WTC11 (cell line): ENCODE results near the gene ITM2C. TPM values are rescaled to one million over a fixed set of nuclear protein-coding genes. Genes with fewer than 3 reads are reported as not detected.

Source experiments
- ATAC-seq: fragments of 200-7000 bp; cut with Tn5 transposase; 2 replicates; pipeline ENCODE4 v1.10.0; 2021; ENCODE audit warnings: mild to moderate bottlenecking, moderate library complexity
- Bru-seq: library from RNA; stranded (reverse); fragments of 400-500 nt; gene quantifications from one replicate; lab custom pipeline; 2021; lab: Mats Ljungman, UMichigan
- CTCF ChIA-PET: fragments of 300-600 bp; sonication (Branson Sonifier 250); formaldehyde crosslinking; loops from one replicate; lab custom pipeline; 2021; ENCODE audit warnings: antibody characterized with exemption; lab: Charles Lee
- POLR2A ChIA-PET: fragments of 350-600 bp; sonication (Branson Sonifier 250); formaldehyde crosslinking; loops from one replicate; lab custom pipeline; 2021; ENCODE audit warnings: antibody characterized with exemption; lab: Charles Lee
- DNase-seq: peaks from one replicate; pipeline ENCODE4 v3.0.0; 2021; ENCODE audit warnings: low spot score
- H3K27ac Mint-ChIP-seq: 2 replicates; pipeline ENCODE4 v1.8.0; 2021; ENCODE audit warnings: mixed read lengths
- H3K27me3 Mint-ChIP-seq: 2 replicates; pipeline ENCODE4 v1.8.0; 2021; ENCODE audit warnings: low read depth, mild to moderate bottlenecking, moderate library complexity, mixed read lengths
- H3K36me3 Mint-ChIP-seq: 2 replicates; pipeline ENCODE4 v1.8.0; 2021; ENCODE audit warnings: mixed read lengths
- H3K4me1 Mint-ChIP-seq: 2 replicates; pipeline ENCODE4 v1.8.0; 2022; ENCODE audit warnings: mixed read lengths
- H3K4me3 Mint-ChIP-seq: 2 replicates; pipeline ENCODE4 v1.8.0; 2021; ENCODE audit warnings: mild to moderate bottlenecking, moderate library complexity, mixed read lengths
- H3K9me3 Mint-ChIP-seq: 2 replicates; pipeline ENCODE4 v1.8.0; 2021; ENCODE audit warnings: mixed read lengths
- AR ChIP-seq: fragments of 250-450 bp; sonication (Bioruptor Pico); IDR thresholded peaks from 2 replicates; pipeline ENCODE4 v1.9.0; 2021; ENCODE audit warnings: mild to moderate bottlenecking
- CBFB ChIP-seq: sonication (generic); formaldehyde crosslinking; IDR thresholded peaks from 2 replicates; pipeline ENCODE4 v1.8.1; 2022; ENCODE audit warnings: mild to moderate bottlenecking, low read depth, missing genetic modification reagents
- ERG ChIP-seq: fragments of 250-450 bp; sonication (Bioruptor Pico); IDR thresholded peaks from 2 replicates; pipeline ENCODE4 v1.8.0; 2021; ENCODE audit warnings: mild to moderate bottlenecking
- ETV6 ChIP-seq: sonication (generic); formaldehyde crosslinking; IDR thresholded peaks from 2 replicates; pipeline ENCODE4 v1.8.1; 2022; ENCODE audit warnings: mild to moderate bottlenecking, missing genetic modification reagents
- FOXP4 ChIP-seq: sonication (generic); formaldehyde crosslinking; IDR thresholded peaks from 2 replicates; pipeline ENCODE4 v1.8.0; 2022; ENCODE audit warnings: mild to moderate bottlenecking, missing genetic modification reagents
- JAZF1 ChIP-seq: fragments of 250-450 bp; sonication (Bioruptor Pico); IDR thresholded peaks from 2 replicates; pipeline ENCODE4 v1.9.0; 2021; ENCODE audit warnings: moderate library complexity, mild to moderate bottlenecking, inconsistent platforms
- MXD4 ChIP-seq: fragments of 250-450 bp; sonication (Bioruptor Pico); IDR thresholded peaks from 2 replicates; pipeline ENCODE4 v1.8.0; 2021; ENCODE audit warnings: mild to moderate bottlenecking, moderate library complexity, borderline replicate concordance
- NR2C2 ChIP-seq: sonication (generic); formaldehyde crosslinking; IDR thresholded peaks from 2 replicates; pipeline ENCODE4 v1.8.0; 2022; ENCODE audit warnings: mild to moderate bottlenecking, missing genetic modification reagents
- SP1 ChIP-seq: sonication (generic); formaldehyde crosslinking; conservative IDR thresholded peaks from 2 replicates; pipeline ENCODE4 v1.8.1; 2022; ENCODE audit warnings: missing genetic modification reagents
- TEAD4 ChIP-seq: sonication (generic); formaldehyde crosslinking; IDR thresholded peaks from 2 replicates; pipeline ENCODE4 v1.8.0; 2022; ENCODE audit warnings: mild to moderate bottlenecking, missing genetic modification reagents
- USF2 ChIP-seq: sonication (generic); formaldehyde crosslinking; IDR thresholded peaks from 2 replicates; pipeline ENCODE4 v1.8.1; 2023; ENCODE audit warnings: mild to moderate bottlenecking, missing genetic modification reagents, moderate library complexity
- ZBTB21 ChIP-seq: sonication (generic); formaldehyde crosslinking; IDR thresholded peaks from 2 replicates; pipeline ENCODE4 v1.8.1; 2023; ENCODE audit warnings: mild to moderate bottlenecking, missing genetic modification reagents, borderline replicate concordance
- ZNF281 ChIP-seq: sonication (generic); formaldehyde crosslinking; IDR thresholded peaks from 2 replicates; pipeline ENCODE4 v1.8.0; 2023; ENCODE audit warnings: mild to moderate bottlenecking, missing genetic modification reagents
- ZNF396 ChIP-seq: fragments of 250-450 bp; sonication (Bioruptor Pico); IDR thresholded peaks from 2 replicates; pipeline ENCODE4 v1.8.0; 2021; ENCODE audit warnings: mild to moderate bottlenecking, moderate library complexity, borderline replicate concordance
- ZNF512 ChIP-seq: sonication (generic); formaldehyde crosslinking; IDR thresholded peaks from 2 replicates; pipeline ENCODE4 v1.8.1; 2022; ENCODE audit warnings: missing genetic modification reagents, borderline replicate concordance
- ZNF532 ChIP-seq: fragments of 250-450 bp; sonication (Bioruptor Pico); IDR thresholded peaks from 2 replicates; pipeline ENCODE4 v1.9.0; 2021; ENCODE audit warnings: mild to moderate bottlenecking, borderline replicate concordance
- long read RNA-seq, 3 experiments: library from RNA in 1 of 3; library from capped mRNA in 1 of 3; library from polyadenylated mRNA in 1 of 3; unstranded in 2 of 3; stranded (forward) in 1 of 3; transcript quantifications; one replicate each; pipeline ENCODE4 v2.0.0, GENCODE V29; 2021
- total RNA-seq: library from RNA; stranded (reverse); gene quantifications from 3 replicates; pipeline ENCODE4 v1.2.3, GENCODE V29; 2021

ITM2C gene
- total RNA-seq = 316 to 347 TPM (median 338 TPM) in 3 replicates
- percentile 89 among the genes with signal in this experiment for Bru-seq, nascent RNA
- long read RNA-seq, experiment 1, transcript ITM2C-202 (6 exons, 2,078 nt) = major isoform, 2,135 of 2,535 reads
- long read RNA-seq, experiment 1, transcript ITM2C-210 (1 exons, 501 nt) = minor isoform, 33 of 2,535 reads
- long read RNA-seq, experiment 1, transcript ITM2C-203 (5 exons, 1,889 nt) = minor isoform, 217 of 2,535 reads
- long read RNA-seq, experiment 1, partial matches to known transcripts = 52 of 2,535 reads
- long read RNA-seq, experiment 1, other reads (novel, unspliced or antisense) = 94 of 2,535 reads
- long read RNA-seq, experiment 2, transcript ITM2C-203 (5 exons, 1,889 nt) = minor isoform, 20 of 574 reads
- long read RNA-seq, experiment 2, transcript ITM2C-210 (1 exons, 501 nt) = minor isoform, 77 of 574 reads
- long read RNA-seq, experiment 2, transcript ITM2C-202 (6 exons, 2,078 nt) = major isoform, 344 of 574 reads
- long read RNA-seq, experiment 2, partial matches to known transcripts = 60 of 574 reads
- long read RNA-seq, experiment 2, other reads (novel, unspliced or antisense) = 72 of 574 reads
- long read RNA-seq, experiment 3, transcript ITM2C-210 (1 exons, 501 nt) = minor isoform, 46 of 497 reads
- long read RNA-seq, experiment 3, transcript ITM2C-202 (6 exons, 2,078 nt) = major isoform, 327 of 497 reads
- long read RNA-seq, experiment 3, transcript ITM2C-203 (5 exons, 1,889 nt) = minor isoform, 46 of 497 reads
- long read RNA-seq, experiment 3, partial matches to known transcripts = 47 of 497 reads
- long read RNA-seq, experiment 3, other reads (novel, unspliced or antisense) = 31 of 497 reads

GRCh38 chr2:230864605-230865306 lies at the start of gene ITM2C:
Gene ITM2C, plus strand, starts transcription at chr2:230864942. Its CDS starts 84 bp downstream, at chr2:230865026.
- peaks cover 2% of the 10 kb centered on the region; the same call in 1 of the 2 replicates for H3K9me3 Mint-ChIP-seq
- H3K36me3 Mint-ChIP-seq = no peaks in the 10 kb centered on the region
- peak within 1 kb of the TSS; percentile 94 for H3K4me3 Mint-ChIP-seq
- DNase-seq (peak; percentile 63), ATAC-seq (peak; percentile 13)
- H3K4me1 Mint-ChIP-seq = peaks cover 68% of the 10 kb centered on the region
- CTCF ChIA-PET = interaction anchor here (0.6 to 1.8 kb wide), 9 partner anchors 9 to 535 kb away, joined by 3 to 5 read pairs (median 4); no protein-coding TSS in a partner anchor
- POLR2A ChIA-PET = interaction anchor here (0.9 kb wide), 1 partner anchor 127 kb away, joined by 3 read pairs; no protein-coding TSS in a partner anchor
- H3K27me3 Mint-ChIP-seq = no peaks in the 10 kb centered on the region; the same call in 1 of the 2 replicates
- peak within 1 kb of the TSS; percentile 97 for H3K27ac Mint-ChIP-seq
- TF ChIP-seq NR2C2 (CRISPR knock-in tag) (no peak), ZNF512 (CRISPR knock-in tag) (no peak), CBFB (no peak), ERG (no peak), AR (CRISPR knock-in tag) (no peak), ZNF532 (no peak), MXD4 (CRISPR knock-in tag) (no peak), FOXP4 (CRISPR knock-in tag) (peak; percentile 63; the same call in 1 of the 2 replicates), ZBTB21 (CRISPR knock-in tag) (peak; percentile 60; the same call in 1 of the 2 replicates), ZNF396 (CRISPR knock-in tag) (no peak), ETV6 (CRISPR knock-in tag) (no peak), TEAD4 (CRISPR knock-in tag) (0 out of 2 replicates have a peak, but pooled peaks have one; percentile 39), ZNF281 (CRISPR knock-in tag) (no peak), JAZF1 (CRISPR knock-in tag) (no peak), SP1 (CRISPR knock-in tag) (peak; percentile 45; the same call in 1 of the 2 replicates), USF2 (CRISPR knock-in tag) (no peak)
